Thyroid gland (tissue), 4 donors: Measurements from ENCODE around the gene PRKD3. TPM values are rescaled to one million over a fixed set of nuclear protein-coding genes. Genes with fewer than 3 reads are reported as not detected.

Experiments
- DNase-seq, 2 donors: peaks; one replicate each; pipeline ENCODE4 v3.0.0-alpha.2; 2019
- H3K27ac ChIP-seq, 3 donors: fragments of 200-600 bp; sonication (generic); 1 replicate in 2 of 3; 2 replicates in 1 of 3; pipeline ENCODE4 v1.5.1; 2016 to 2019; ENCODE audit warnings: mild to moderate bottlenecking in 1 of 3, moderate library complexity in 1 of 3
- H3K27me3 ChIP-seq: fragments of 200-600 bp; sonication (generic); one replicate; pipeline ENCODE4 v1.5.1; 2019
- H3K36me3 ChIP-seq, 2 donors: fragments of 200-600 bp; sonication (generic); one replicate each; pipeline ENCODE4 v1.5.1; 2016 to 2019
- H3K4me1 ChIP-seq, 2 donors: fragments of 200-600 bp; sonication (generic); one replicate each; pipeline ENCODE4 v1.5.1; 2017 to 2019
- H3K4me3 ChIP-seq, 3 donors: fragments of 200-600 bp; sonication (generic); replicated peaks in 1 of 3; 1 replicate in 2 of 3; 2 replicates in 1 of 3; pipeline ENCODE4 v1.5.1; 2016; ENCODE audit warnings: mild to moderate bottlenecking in 1 of 3
- H3K9me3 ChIP-seq: fragments of 200-600 bp; sonication (generic); one replicate; pipeline ENCODE4 v1.5.1; 2017
- CTCF ChIP-seq, 6 experiments: fragments of 200-600 bp in 3 of 6; fragments of 450-650 bp in 3 of 6; sonication (generic) in 3 of 6; IDR thresholded peaks; one replicate each; pipeline ENCODE4 v1.5.1; 2016 to 2019; ENCODE audit warnings: antibody characterized with exemption in 6 of 6, mild to moderate bottlenecking in 2 of 6, inconsistent platforms in 1 of 6, moderate library complexity in 1 of 6
- POLR2A ChIP-seq, 2 donors: fragments of 450-650 bp; IDR thresholded peaks; one replicate each; pipeline ENCODE4 v1.6.1; 2017; ENCODE audit warnings: antibody characterized with exemption in 2 of 2, mild to moderate bottlenecking in 2 of 2, moderate library complexity in 1 of 2
- WGBS, 2 donors: methylation state at CpG; one replicate each; pipeline ENCODE4 v1.1.5; 2017; 5-methylcytosine and 5-hydroxymethylcytosine counted together
- intact Hi-C: fragments of 100-400 bp; cut with DNase I; formaldehyde crosslinking; loops from one replicate; pipeline ENCODE4 v1.15.1; 2023
- total RNA-seq, 4 donors: library from RNA; depleted of rRNA; stranded (reverse); fragments of >200 nt; gene quantifications; one replicate each; pipeline ENCODE4 v1.2.3, GENCODE V29; 2016

The PRKD3 gene
- 10 to 100 TPM; 31.3 to 45.2 (median 42.2) TPM for total RNA-seq

DNA sequence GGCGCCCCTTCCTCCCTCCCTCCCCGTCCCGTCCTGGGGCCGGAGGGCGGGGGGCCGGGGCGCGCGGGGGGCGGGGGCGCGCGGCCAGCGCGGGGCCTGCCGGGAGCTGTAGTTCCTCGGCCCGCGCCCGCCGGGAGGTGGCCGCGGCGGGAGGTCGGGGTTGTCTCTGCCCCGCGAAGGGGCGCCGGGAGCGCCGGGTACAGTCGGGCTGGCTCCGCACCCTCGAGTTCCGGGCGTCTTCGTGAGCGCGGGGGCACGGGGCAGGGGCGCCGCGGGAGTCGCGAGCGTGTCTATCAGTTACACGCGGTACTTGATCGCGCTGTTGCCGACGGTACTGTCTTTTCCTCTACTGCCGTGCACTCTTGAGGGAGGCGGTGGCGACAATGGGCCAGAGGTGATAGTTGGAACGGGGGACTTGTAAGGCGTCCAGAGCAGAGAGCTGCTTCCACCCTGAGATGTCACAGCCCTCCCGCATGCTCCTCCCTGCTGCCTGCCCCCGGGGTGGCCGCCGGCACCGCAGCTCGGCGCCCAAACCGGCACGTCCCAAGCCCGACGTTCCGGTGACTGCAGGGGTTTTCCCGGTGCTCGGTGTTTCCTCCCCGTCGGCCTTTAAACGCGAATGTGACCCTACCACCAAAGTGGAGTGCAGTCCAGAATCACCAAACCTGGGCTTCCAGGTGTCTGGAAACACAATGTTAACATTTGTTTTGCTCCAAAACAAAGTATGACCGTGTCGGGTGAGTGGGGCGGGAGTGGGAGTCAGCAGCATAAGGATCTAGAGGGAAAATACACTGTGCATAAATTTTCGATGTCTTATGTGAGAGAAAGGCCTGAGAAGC, at the start of gene PRKD3:
Gene PRKD3 (minus strand): TSS at position 48 of the 839 bp plus-strand sequence. CDS start 8,309 bp downstream, outside the sequence.
- peak in 1 of 2 donors; percentile 48 for DNase-seq
- 5 to 27% methylated on average over 4 to 33 of the region's 79 CpGs for WGBS, 2 donors
- H3K36me3 ChIP-seq: no peaks in the 10 kb centered on the region
- peak within 1 kb of the TSS; percentile 82 to 87 (median 85) for H3K27ac ChIP-seq
- intact Hi-C loops: no loop called here
- H3K4me3 ChIP-seq: peak within 1 kb of the TSS; percentile 48 to 83 (median 76)
- no peaks in the 10 kb centered on the region for H3K27me3 ChIP-seq
- H3K4me1 ChIP-seq: peaks cover 0 to 20% of the 10 kb centered on the region in 2 donors
- H3K9me3 ChIP-seq: no peaks in the 10 kb centered on the region
- no peak for TF ChIP-seq CTCF (IDR thresholded peaks at IDR 0.05)
- peak in 1 of 2 donors; percentile 52 for TF ChIP-seq POLR2A (IDR thresholded peaks at IDR 0.05)

DNA sequence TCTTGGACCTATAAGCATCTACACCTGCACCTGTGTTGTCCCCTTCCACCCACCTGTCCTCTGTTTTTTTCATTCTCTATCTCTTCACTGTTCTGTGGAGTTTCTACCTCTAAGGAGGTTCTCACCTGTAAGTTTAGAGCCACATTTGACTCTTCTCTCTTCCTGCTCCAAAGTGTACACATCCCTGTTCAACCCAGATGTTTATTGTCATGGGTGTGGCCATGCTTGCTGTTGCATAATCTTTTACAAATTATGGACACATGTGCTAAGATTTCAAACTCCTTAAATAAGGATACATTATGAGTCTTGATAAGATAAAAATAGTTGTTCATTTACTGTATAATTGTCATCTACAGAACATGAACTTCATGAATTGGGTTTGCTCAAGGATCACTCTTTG, 47.4 kb upstream of the PRKD3 start:
- TF ChIP-seq POLR2A (IDR thresholded peaks at IDR 0.05) (no peak), CTCF (IDR thresholded peaks at IDR 0.05) (no peak)
- Histone ChIP-seq H3K9me3 (no peaks in the 10 kb centered on the region), H3K4me3 (no peak overlapping the region), H3K27me3 (no peaks in the 10 kb centered on the region), H3K4me1 (no peaks in the 10 kb centered on the region), H3K36me3 (no peaks in the 10 kb centered on the region), H3K27ac (no peak overlapping the region)
- intact Hi-C loops: no loop called here
- DNase-seq: no peak

GRCh38 chr2:37370666-37371065, 46.0 kb upstream of the PRKD3 start:
- intact Hi-C loops: no loop called here
- H3K4me3 ChIP-seq: no peak overlapping the region
- DNase-seq: no peak
- H3K27me3 ChIP-seq: no peaks in the 10 kb centered on the region
- H3K4me1 ChIP-seq: no peaks in the 10 kb centered on the region
- no peak overlapping the region for H3K27ac ChIP-seq
- no peaks in the 10 kb centered on the region for H3K9me3 ChIP-seq
- WGBS, 2 donors: 86 to 91% methylated on average over 1 of the region's 1 CpG
- no peak for TF ChIP-seq CTCF (IDR thresholded peaks at IDR 0.05)
- no peak for TF ChIP-seq POLR2A (IDR thresholded peaks at IDR 0.05)
- no peaks in the 10 kb centered on the region for H3K36me3 ChIP-seq

DNA sequence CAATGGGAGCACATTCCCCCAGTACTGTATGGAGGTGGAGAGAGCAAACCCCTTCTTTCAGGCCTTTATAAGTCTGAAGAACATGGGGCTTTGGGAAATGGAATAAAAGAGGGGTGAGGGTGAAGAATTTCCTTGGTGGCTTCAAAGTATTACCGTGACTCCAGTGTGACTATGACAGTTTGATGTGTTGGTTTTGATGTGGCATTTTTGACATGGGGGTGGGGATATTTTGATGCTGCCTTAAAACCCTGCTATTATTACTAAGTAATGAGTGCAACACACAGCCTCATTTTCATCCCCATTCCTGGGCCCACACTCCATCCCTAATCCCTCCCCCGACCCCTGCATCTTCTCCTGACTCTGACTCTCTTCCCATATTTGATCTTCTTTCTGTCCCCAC, 43.4 kb upstream of the PRKD3 start:
- no peaks in the 10 kb centered on the region for H3K27me3 ChIP-seq
- H3K36me3 ChIP-seq: no peaks in the 10 kb centered on the region
- H3K27ac ChIP-seq: no peak overlapping the region
- no peak for TF ChIP-seq CTCF (IDR thresholded peaks at IDR 0.05)
- no peak for TF ChIP-seq POLR2A (IDR thresholded peaks at IDR 0.05)
- 91 to 99% methylated on average over 2 of the region's 2 CpGs for WGBS, 2 donors
- no peaks in the 10 kb centered on the region for H3K4me1 ChIP-seq
- H3K9me3 ChIP-seq: no peaks in the 10 kb centered on the region
- intact Hi-C loops: no loop called here
- H3K4me3 ChIP-seq: no peak overlapping the region
- DNase-seq: no peak

DNA sequence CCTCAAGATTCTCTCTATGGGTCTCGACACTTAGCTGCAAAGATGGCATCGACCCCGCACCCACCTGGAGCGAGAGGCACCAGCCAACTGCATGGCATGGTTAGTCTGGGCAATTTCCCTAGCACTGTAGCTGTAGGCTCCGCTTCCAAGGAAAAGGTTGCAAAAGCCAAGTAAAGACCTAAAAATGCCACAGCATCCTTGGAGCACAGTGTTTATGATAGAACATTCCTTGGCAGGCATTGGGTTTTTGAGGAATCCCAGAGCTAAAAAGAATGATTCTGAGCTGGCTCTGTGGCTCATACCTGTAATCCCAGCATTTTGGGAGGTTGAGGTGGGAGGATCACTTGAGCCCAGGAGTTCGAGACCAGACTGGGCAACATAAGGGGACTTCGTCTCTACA, 42.7 kb upstream of the PRKD3 start:
- 92 to 94% methylated on average over 7 of the region's 7 CpGs for WGBS, 2 donors
- no peak for DNase-seq
- H3K27me3 ChIP-seq: no peaks in the 10 kb centered on the region
- no peak overlapping the region for H3K27ac ChIP-seq
- H3K4me1 ChIP-seq: no peaks in the 10 kb centered on the region
- no peak overlapping the region for H3K4me3 ChIP-seq
- TF ChIP-seq CTCF (IDR thresholded peaks at IDR 0.05) (no peak), POLR2A (IDR thresholded peaks at IDR 0.05) (no peak)
- H3K36me3 ChIP-seq: no peaks in the 10 kb centered on the region
- intact Hi-C loops: no loop called here
- no peaks in the 10 kb centered on the region for H3K9me3 ChIP-seq
